Natural killer cell (primary cell): ENCODE results near the gene SV2C. TPM values are rescaled to one million over a fixed set of nuclear protein-coding genes. Genes with fewer than 3 reads are reported as not detected.
A peak's percentile ranks its signal among the peaks of the same experiment; 100 is the strongest.

Source experiments
- ATAC-seq, 3 donors: fragments of 150-1000 bp in 2 of 3; fragments of 200-7000 bp in 1 of 3; cut with Tn5 transposase; 1 replicate in 1 of 3; 2 replicates in 2 of 3; pipeline ENCODE4 v1.10.0; 2021; ENCODE audit warnings: mild to moderate bottlenecking in 2 of 3, moderate library complexity in 2 of 3
- DNase-seq, 2 donors: peaks; one replicate each; pipeline versions ENCODE4 v3.0.0 to v3.0.0-alpha.2; 2013 to 2021; ENCODE audit warnings: mixed read lengths in 1 of 2
- H3K27ac ChIP-seq: one replicate; pipeline ENCODE4 v1.5.1; 2013; ENCODE audit warnings: mild to moderate bottlenecking, low read length
- H3K27me3 ChIP-seq: one replicate; pipeline ENCODE4 v1.6.1; 2013; ENCODE audit warnings: low read length; ENCODE audit not compliant: control insufficient read depth, insufficient read depth
- H3K36me3 ChIP-seq: one replicate; pipeline ENCODE4 v1.6.1; 2013; ENCODE audit warnings: low read length; ENCODE audit not compliant: control insufficient read depth, insufficient read depth
- H3K4me1 ChIP-seq: one replicate; pipeline ENCODE4 v1.6.1; 2013; ENCODE audit warnings: low read length; ENCODE audit not compliant: control insufficient read depth, insufficient read depth
- H3K4me3 ChIP-seq: one replicate; pipeline ENCODE4 v1.5.1; 2013; ENCODE audit warnings: low read length
- H3K9me3 ChIP-seq: one replicate; pipeline ENCODE4 v1.6.1; 2013; ENCODE audit warnings: low read length; ENCODE audit not compliant: control insufficient read depth, insufficient read depth
- H3K27ac Mint-ChIP-seq, 2 donors: one replicate each; pipeline ENCODE4 v1.8.0; 2022; ENCODE audit warnings: mild to moderate bottlenecking in 2 of 2, mixed read lengths in 2 of 2, moderate library complexity in 1 of 2
- H3K27me3 Mint-ChIP-seq, 2 donors: one replicate each; pipeline ENCODE4 v1.8.0; 2022; ENCODE audit warnings: low read depth in 2 of 2, mixed read lengths in 2 of 2
- H3K36me3 Mint-ChIP-seq: one replicate; pipeline ENCODE4 v1.8.0; 2022; ENCODE audit warnings: mixed read lengths
- H3K4me1 Mint-ChIP-seq, 2 donors: one replicate each; pipeline ENCODE4 v1.8.0; 2022; ENCODE audit warnings: mixed read lengths in 2 of 2
- H3K4me3 Mint-ChIP-seq: one replicate; pipeline ENCODE4 v1.8.0; 2022; ENCODE audit warnings: mild to moderate bottlenecking, moderate library complexity, mixed read lengths
- H3K9me3 Mint-ChIP-seq, 2 donors: one replicate each; pipeline ENCODE4 v1.8.0; 2022; ENCODE audit warnings: mixed read lengths in 2 of 2
- WGBS: methylation state at CpG from one replicate; pipeline ENCODE4 v1.1.7; 2013; ENCODE audit warnings: missing lambda C conversion rate; ENCODE audit not compliant: insufficient coverage; 5-methylcytosine and 5-hydroxymethylcytosine counted together
- intact Hi-C: fragments of 100-400 bp; cut with micrococcal nuclease; formaldehyde crosslinking; loops from one replicate; pipeline ENCODE4 v1.14.2; 2022
- total RNA-seq, 4 donors: library from RNA; stranded (reverse); fragments of 120-200 nt in 1 of 4; gene quantifications; one replicate each; pipeline versions ENCODE4 v1.2.3 to v1.2.4, GENCODE V29; 2013 to 2022
- TF ChIP-seq, protein P1 (sequence below): fragments of 200-600 bp; IDR thresholded peaks from one replicate; pipeline ENCODE4 v1.8.0; 2022; ENCODE audit warnings: antibody characterized with exemption

SV2C gene
- total RNA-seq, 3 donors from 2014 or later (not counting 1 experiment from before 2014, with no cell fraction given), result not detected

DNA sequence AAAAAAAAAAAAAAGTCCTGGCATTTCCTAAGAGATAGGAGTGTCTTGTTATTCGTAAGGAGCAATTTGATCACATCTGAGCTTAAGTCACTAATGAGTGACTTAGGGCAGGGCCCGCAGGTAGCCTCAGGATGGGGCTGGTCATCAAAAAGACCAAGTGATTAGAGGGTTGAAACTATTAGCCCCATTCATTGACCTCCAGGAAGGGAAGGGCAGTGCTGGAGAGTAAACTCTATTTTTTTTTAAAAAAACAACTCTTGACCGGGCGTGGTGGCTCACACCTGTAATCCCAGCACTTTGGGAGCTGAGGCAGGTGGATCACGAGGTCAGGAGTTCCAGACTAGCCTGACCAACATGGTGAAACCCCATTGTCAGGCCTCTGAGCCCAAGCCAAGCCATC lies 273.7 kb downstream of the SV2C start:
- Mint-ChIP-seq H3K36me3 (no peaks in the 10 kb centered on the region), H3K9me3 (no peaks in the 10 kb centered on the region), H3K27me3 (peaks cover 0 to 2% of the 10 kb centered on the region in 2 donors), H3K4me3 (no peak overlapping the region), H3K27ac (no peak overlapping the region), H3K4me1 (peaks cover 8 to 14% of the 10 kb centered on the region in 2 donors)
- ATAC-seq (no peak), DNase-seq (no peak)
- WGBS, result 90% methylated on average over 5 of the region's 5 CpGs
- no peaks in the 10 kb centered on the region for H3K9me3 ChIP-seq
- H3K4me1 ChIP-seq, result no peaks in the 10 kb centered on the region
- no peaks in the 10 kb centered on the region for H3K36me3 ChIP-seq
- no peaks in the 10 kb centered on the region for H3K27me3 ChIP-seq
- intact Hi-C loops, result no loop called here
- H3K27ac ChIP-seq, result no peak overlapping the region
- no peak overlapping the region for H3K4me3 ChIP-seq
- TF ChIP-seq, protein P1, sequence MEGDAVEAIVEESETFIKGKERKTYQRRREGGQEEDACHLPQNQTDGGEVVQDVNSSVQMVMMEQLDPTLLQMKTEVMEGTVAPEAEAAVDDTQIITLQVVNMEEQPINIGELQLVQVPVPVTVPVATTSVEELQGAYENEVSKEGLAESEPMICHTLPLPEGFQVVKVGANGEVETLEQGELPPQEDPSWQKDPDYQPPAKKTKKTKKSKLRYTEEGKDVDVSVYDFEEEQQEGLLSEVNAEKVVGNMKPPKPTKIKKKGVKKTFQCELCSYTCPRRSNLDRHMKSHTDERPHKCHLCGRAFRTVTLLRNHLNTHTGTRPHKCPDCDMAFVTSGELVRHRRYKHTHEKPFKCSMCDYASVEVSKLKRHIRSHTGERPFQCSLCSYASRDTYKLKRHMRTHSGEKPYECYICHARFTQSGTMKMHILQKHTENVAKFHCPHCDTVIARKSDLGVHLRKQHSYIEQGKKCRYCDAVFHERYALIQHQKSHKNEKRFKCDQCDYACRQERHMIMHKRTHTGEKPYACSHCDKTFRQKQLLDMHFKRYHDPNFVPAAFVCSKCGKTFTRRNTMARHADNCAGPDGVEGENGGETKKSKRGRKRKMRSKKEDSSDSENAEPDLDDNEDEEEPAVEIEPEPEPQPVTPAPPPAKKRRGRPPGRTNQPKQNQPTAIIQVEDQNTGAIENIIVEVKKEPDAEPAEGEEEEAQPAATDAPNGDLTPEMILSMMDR, result no peak

DNA sequence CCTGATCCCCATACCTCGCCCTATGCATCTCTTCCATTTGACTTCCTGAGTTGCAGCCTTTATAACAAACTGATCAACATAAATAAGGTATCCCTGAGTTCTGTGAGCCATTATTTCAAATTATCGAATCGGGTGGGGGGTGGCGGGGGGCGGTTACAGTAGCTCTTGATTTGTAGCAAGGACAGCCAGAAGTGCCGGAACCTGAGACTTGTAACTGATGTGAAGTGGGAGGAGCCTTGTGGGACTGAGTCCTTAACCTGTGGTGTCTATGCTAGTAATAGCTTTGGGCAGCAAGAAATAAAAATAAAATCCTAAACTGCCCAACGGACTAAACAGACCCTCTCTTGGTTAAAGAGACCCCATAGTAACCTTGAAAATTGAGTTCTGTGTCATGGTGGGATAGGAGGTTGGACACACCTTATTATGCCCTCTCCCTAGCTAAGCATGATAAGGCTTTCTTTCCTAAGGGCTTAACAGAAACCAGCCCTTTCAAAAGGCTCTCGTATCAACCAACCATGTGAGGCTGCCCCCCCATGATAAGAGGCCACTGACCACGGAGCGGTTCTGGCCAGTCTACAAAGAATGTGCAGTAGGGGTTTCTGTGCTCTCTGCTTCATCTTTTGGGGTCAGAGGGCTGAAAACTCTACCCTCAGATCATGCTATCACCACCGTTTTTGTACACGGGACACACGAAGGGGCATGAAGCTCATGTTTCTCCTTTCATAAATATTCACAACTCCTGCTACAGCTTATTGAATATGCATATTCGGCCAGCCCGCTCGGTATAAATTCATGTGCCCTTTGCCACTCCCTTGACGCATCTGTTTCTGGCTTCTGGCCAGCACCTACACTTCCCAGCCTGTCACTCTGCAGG lies 280.4 kb downstream of the SV2C start:
- intact Hi-C loops, result no loop called here
- DNase-seq (no peak), ATAC-seq (peak in 2 of 3 donors; percentile 25 to 60)
- no peaks in the 10 kb centered on the region for H3K27me3 ChIP-seq
- Mint-ChIP-seq H3K4me3 (no peak overlapping the region), H3K27ac (no peak overlapping the region), H3K27me3 (no peaks in the 10 kb centered on the region), H3K4me1 (peaks cover 13 to 22% of the 10 kb centered on the region in 2 donors), H3K36me3 (no peaks in the 10 kb centered on the region), H3K9me3 (no peaks in the 10 kb centered on the region)
- no peak overlapping the region for H3K4me3 ChIP-seq
- H3K27ac ChIP-seq, result no peak overlapping the region
- TF ChIP-seq, protein P1, result no peak
- H3K36me3 ChIP-seq, result no peaks in the 10 kb centered on the region
- H3K4me1 ChIP-seq, result no peaks in the 10 kb centered on the region
- WGBS, result 74% methylated on average over 17 of the region's 17 CpGs
- H3K9me3 ChIP-seq, result no peaks in the 10 kb centered on the region

DNA sequence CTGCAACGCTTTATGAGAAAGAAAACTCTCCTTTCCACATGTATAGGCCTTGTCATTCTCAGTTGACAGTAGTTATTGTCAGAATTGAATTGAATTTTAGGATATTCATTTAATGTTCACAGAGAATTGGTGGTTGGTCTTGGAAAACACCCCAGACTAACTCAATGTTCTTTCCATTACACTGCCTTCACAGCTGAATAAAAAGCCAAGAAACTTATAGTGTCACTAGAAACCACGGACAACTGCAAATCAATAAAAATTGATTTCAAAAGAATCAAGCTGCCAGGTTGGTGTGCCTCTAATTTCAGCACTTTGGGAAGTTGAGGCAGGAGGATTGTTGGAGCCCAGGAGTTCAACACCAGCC lies 281.0 kb downstream of the SV2C start:
- WGBS, result 89% methylated on average over 1 of the region's 2 CpGs
- no peaks in the 10 kb centered on the region for H3K27me3 Mint-ChIP-seq
- H3K27ac Mint-ChIP-seq, result no peak overlapping the region
- peaks cover 13 to 22% of the 10 kb centered on the region in 2 donors for H3K4me1 Mint-ChIP-seq
- no peaks in the 10 kb centered on the region for H3K9me3 Mint-ChIP-seq
- H3K27ac ChIP-seq, result no peak overlapping the region
- no peak overlapping the region for H3K4me3 Mint-ChIP-seq
- H3K4me1 ChIP-seq, result no peaks in the 10 kb centered on the region
- DNase-seq (no peak), ATAC-seq (no peak)
- no peaks in the 10 kb centered on the region for H3K9me3 ChIP-seq
- no peaks in the 10 kb centered on the region for H3K27me3 ChIP-seq
- intact Hi-C loops, result no loop called here
- no peaks in the 10 kb centered on the region for H3K36me3 Mint-ChIP-seq
- H3K4me3 ChIP-seq, result no peak overlapping the region
- TF ChIP-seq, protein P1, result no peak
- H3K36me3 ChIP-seq, result no peaks in the 10 kb centered on the region

DNA sequence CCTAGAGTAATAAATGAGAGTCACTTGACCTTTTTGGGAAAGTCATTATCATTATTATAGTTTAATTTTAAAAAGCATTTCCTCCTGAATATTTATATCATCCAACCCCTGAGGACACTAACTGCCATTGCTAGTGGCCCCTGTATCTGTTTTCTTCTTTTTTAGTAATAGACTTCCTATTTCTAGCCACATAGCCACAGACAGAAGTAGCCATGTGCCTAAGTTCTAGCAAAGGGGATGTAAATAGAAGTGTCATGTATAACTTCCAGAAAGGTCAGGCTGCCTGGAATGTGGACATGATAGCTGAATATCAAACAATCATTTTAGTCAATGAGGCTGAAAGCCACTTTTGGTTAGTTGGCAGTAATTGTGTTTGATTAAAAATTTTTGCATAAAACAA lies 282.4 kb downstream of the SV2C start:
- H3K27ac Mint-ChIP-seq, result no peak overlapping the region
- H3K4me3 ChIP-seq, result no peak overlapping the region
- H3K36me3 Mint-ChIP-seq, result no peaks in the 10 kb centered on the region
- no peak overlapping the region for H3K4me3 Mint-ChIP-seq
- no peak overlapping the region for H3K27ac ChIP-seq
- intact Hi-C loops, result no loop called here
- ATAC-seq (no peak), DNase-seq (no peak)
- no peaks in the 10 kb centered on the region for H3K36me3 ChIP-seq
- TF ChIP-seq, protein P1, result no peak
- H3K9me3 ChIP-seq, result no peaks in the 10 kb centered on the region
- no peaks in the 10 kb centered on the region for H3K4me1 ChIP-seq
- no peaks in the 10 kb centered on the region for H3K27me3 ChIP-seq
- H3K4me1 Mint-ChIP-seq, result peaks cover 12 to 20% of the 10 kb centered on the region in 2 donors
- H3K9me3 Mint-ChIP-seq, result no peaks in the 10 kb centered on the region
- no peaks in the 10 kb centered on the region for H3K27me3 Mint-ChIP-seq
